Peyer's patch (tissue), 4 donors: ENCODE results near the gene GET3.

Experiments used
- POLR2A ChIP-seq, 2 donors: fragments of 450-650 bp; IDR thresholded peaks; one replicate each; pipeline ENCODE4 v1.5.1; 2017; ENCODE audit warnings: antibody characterized with exemption in 2 of 2, mild to moderate bottlenecking in 2 of 2, moderate library complexity in 2 of 2
- TF ChIP-seq, protein P1 (sequence below), 6 experiments: fragments of 450-650 bp in 4 of 6; fragments of 200-600 bp in 2 of 6; sonication (generic) in 1 of 6; IDR thresholded peaks; one replicate each; pipeline ENCODE4 v1.5.1; 2017 to 2019; ENCODE audit warnings: antibody characterized with exemption in 6 of 6, mild to moderate bottlenecking in 3 of 6, moderate library complexity in 1 of 6

DNA sequence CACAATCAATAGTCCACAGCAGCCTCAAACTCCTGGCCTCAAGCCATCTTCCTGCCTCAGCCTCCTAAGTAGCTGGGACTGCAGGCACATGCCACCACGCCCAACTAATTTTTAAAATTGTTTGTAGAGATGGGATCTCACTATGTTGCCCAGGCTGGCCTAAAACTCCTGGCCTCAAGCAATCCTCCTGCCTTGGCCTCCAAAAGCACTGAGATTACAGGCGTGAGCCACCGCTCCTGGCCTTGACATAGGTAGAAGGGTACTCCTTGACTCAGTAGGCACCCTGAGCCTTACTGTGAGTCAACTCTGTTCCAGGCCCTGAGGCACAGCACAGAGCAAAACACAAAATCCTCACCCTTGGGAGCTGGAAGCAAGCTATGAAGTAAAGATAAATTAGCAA is 21.4 kb upstream of the GET3 start:
- TF ChIP-seq, protein P1, sequence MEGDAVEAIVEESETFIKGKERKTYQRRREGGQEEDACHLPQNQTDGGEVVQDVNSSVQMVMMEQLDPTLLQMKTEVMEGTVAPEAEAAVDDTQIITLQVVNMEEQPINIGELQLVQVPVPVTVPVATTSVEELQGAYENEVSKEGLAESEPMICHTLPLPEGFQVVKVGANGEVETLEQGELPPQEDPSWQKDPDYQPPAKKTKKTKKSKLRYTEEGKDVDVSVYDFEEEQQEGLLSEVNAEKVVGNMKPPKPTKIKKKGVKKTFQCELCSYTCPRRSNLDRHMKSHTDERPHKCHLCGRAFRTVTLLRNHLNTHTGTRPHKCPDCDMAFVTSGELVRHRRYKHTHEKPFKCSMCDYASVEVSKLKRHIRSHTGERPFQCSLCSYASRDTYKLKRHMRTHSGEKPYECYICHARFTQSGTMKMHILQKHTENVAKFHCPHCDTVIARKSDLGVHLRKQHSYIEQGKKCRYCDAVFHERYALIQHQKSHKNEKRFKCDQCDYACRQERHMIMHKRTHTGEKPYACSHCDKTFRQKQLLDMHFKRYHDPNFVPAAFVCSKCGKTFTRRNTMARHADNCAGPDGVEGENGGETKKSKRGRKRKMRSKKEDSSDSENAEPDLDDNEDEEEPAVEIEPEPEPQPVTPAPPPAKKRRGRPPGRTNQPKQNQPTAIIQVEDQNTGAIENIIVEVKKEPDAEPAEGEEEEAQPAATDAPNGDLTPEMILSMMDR (IDR thresholded peaks at IDR 0.05): no peak
- TF ChIP-seq POLR2A (IDR thresholded peaks at IDR 0.05): no peak
